ENCODE data around the gene NDUFV3.
"Not testable (repeated sequence)": the region's sequence is repeated elsewhere in the genome, so short reads cannot be mapped to it uniquely, and the experiment has no call there.

NDUFV3 gene

DNA sequence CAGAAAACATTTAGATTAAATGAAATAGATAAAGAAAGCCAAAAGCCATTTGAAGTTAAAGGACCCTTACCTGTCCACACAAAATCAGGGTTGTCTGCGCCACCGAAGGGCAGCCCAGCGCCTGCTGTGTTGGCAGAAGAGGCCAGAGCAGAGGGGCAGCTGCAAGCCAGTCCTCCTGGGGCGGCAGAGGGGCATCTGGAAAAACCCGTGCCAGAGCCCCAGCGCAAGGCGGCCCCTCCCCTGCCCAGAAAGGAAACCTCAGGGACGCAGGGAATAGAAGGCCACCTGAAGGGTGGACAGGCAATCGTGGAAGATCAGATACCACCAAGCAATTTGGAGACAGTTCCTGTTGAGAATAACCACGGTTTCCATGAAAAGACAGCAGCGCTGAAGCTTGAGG lies 10.7 kb downstream of the NDUFV3 start:
- FAIRE-seq = no peak
- no peak for DNase-seq (ENCODE audit: insufficient read length, low spot score)
- TF ChIP-seq, protein P1, sequence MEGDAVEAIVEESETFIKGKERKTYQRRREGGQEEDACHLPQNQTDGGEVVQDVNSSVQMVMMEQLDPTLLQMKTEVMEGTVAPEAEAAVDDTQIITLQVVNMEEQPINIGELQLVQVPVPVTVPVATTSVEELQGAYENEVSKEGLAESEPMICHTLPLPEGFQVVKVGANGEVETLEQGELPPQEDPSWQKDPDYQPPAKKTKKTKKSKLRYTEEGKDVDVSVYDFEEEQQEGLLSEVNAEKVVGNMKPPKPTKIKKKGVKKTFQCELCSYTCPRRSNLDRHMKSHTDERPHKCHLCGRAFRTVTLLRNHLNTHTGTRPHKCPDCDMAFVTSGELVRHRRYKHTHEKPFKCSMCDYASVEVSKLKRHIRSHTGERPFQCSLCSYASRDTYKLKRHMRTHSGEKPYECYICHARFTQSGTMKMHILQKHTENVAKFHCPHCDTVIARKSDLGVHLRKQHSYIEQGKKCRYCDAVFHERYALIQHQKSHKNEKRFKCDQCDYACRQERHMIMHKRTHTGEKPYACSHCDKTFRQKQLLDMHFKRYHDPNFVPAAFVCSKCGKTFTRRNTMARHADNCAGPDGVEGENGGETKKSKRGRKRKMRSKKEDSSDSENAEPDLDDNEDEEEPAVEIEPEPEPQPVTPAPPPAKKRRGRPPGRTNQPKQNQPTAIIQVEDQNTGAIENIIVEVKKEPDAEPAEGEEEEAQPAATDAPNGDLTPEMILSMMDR (IDR thresholded peaks at IDR 0.05; ENCODE audit: insufficient read depth, missing control alignments) = no peak

DNA sequence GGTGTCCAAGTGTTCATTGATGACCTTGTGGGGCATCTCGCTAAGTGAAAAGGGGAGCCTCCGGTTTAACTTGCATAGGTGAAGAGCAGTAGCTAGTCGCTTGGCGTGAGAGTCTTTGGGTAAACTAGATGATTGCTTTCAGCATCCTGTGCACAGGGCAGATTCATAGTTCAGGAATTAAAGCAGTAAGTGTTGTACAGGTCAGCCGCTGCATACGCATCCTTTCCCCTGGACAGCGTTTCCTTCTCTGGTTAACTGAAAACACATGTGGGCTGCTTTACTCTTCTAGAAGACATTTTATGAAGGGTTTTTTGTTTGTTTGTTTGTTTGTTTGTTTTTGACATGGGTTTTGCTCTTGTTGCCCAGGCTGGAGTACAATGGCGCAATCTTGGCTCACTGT lies 12.1 kb downstream of the NDUFV3 start:
- FAIRE-seq (no peak), DNase-seq (ENCODE audit: insufficient read length, low spot score) (no peak)
- TF ChIP-seq, protein P1 (IDR thresholded peaks at IDR 0.05; ENCODE audit: insufficient read depth, missing control alignments) = no peak

DNA sequence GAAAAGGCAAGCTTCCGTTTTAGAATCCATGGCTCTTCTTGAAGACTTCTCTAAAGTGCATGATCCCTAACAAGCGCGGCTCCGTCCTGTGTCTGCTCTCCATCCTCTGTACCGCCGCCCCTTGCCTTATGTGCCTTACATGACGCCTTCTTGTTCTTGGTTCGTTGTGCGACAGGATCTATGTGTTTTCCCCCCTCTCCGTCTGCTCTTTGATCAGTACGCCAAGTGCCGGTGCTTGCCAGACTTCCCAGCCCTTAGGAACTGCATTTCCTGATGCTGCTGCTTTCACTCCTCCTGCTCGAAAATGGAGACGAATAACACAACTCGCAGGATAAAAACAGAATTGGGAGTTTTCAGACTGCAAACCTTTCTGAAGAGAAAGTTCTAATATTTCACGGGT lies 13.1 kb downstream of the NDUFV3 start:
- FAIRE-seq = no peak
- TF ChIP-seq, protein P1 (IDR thresholded peaks at IDR 0.05; ENCODE audit: insufficient read depth, missing control alignments) = no peak
- DNase-seq (ENCODE audit: insufficient read length, low spot score) = no peak

DNA sequence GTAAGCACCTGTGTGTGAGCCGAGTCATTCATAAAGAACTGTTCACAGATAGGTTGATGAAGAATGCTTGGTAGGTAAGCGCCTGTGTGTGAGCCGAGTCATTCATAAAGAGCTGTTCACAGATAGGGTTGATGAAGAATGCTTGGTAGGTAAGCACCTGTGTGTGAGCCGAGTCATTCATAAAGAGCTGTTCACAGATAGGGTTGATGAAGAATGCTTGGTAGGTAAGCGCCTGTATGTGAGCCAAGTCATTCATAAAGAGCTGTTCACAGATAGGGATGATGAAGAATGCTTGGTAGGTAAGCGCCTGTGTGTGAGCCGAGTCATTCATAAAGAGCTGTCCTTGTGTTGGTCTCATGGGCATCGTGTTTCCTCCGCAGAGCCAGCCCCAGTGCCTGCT lies 15.4 kb downstream of the NDUFV3 start:
- not testable (repeated sequence) for FAIRE-seq; DNase-seq (ENCODE audit: insufficient read length, low spot score)

DNA sequence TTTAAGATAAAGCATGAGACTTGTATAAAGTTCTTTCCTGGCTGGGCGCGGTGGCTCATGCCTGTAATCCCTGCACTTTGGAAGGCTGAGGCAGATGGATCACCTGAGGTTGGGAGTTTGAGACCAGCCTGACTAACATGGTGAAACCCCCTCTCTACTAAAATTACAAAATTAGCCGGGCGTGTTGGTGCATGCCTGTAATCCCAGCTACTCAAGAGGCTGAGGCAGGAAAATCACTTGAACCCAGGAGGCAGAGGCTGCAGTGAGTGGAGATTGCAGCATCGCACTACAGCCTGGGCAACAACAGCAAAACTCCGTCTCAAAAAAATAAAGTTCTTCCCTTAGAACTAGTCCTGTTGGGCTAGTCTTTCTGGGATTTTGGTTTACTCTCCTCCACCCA lies 18.8 kb downstream of the NDUFV3 start:
- not testable (repeated sequence) for DNase-seq (ENCODE audit: insufficient read length, low spot score); FAIRE-seq

DNA sequence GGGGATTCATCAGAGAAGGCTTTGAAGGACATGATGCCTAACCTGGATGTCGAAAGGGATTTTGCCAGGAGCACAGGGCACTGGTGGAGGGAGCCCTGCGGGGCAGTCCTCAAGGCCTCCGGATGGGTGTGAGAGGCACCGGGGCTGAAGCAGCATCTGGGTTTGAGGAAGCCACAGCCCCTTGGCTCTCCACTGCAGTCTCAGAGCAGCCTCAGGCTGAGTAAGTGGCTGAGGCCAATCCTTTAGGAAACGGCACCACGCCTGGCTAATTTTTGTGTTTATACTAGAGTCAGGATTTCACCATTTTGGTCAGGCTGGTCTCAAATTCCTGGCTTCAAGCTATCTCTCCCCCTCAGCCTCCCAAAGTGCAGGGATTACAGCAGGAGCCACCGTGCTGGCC lies 20.4 kb downstream of the NDUFV3 start:
- no peak for FAIRE-seq
- DNase-seq (ENCODE audit: insufficient read length, low spot score) = no peak
- TF ChIP-seq, protein P1 (IDR thresholded peaks at IDR 0.05; ENCODE audit: insufficient read depth, missing control alignments) = no peak

DNA sequence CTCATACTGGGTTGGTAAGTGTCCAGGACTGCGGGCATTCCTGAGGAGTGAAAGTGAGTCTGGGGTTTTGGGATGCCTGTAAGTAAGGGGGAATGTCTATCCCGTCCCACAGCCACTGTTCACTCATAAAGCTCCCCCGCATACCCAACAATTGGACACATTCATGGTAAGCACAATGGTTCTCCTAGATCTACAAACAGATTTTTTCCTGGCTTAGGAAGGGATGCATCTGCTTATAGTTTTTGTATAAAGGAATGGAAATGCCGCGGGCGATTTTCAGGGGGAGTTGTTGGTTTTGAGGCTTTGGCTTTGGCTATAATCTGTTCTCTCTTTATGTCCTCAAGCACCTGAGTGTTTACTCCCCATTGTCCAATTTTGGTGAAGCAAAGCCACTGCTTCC lies 25.2 kb downstream of the NDUFV3 start:
- DNase-seq (ENCODE audit: insufficient read length, low spot score) = no peak
- FAIRE-seq = no peak
- TF ChIP-seq, protein P1 (IDR thresholded peaks at IDR 0.05; ENCODE audit: insufficient read depth, missing control alignments) = no peak

DNA sequence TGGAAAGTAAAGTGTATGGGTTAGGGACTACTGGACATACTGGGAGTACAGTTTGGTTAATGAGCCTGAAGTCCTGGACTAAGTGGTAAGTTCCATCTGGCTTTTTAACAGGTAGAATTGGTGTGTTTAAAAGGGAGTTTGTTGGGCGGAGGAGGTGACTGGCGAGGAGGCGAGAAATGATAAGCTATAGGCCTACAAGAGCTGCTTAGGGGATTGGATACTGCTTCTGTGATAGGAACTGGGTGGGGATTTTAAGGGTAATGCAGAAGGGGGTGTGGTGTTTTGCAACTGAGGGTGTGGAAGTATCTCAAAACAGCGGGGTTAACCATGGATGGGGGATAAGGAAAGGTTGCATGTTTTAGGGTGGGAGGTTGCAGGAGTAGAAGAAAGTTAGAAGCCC lies 28.8 kb downstream of the NDUFV3 start:
- TF ChIP-seq, protein P1 (IDR thresholded peaks at IDR 0.05; ENCODE audit: insufficient read depth, missing control alignments) = no peak
- FAIRE-seq (no peak), DNase-seq (ENCODE audit: insufficient read length, low spot score) (no peak)

All from D721Med (cell line).